Tongue (tissue), 2 donors: Measurements from ENCODE around the gene GNG4. TPM values are rescaled to one million over a fixed set of nuclear protein-coding genes. Genes with fewer than 3 reads are reported as not detected.
"Not testable (repeated sequence)": the region's sequence is repeated elsewhere in the genome, so short reads cannot be mapped to it uniquely, and the experiment has no call there.

ENCODE experiments used
- DNase-seq: peaks from one replicate; pipeline ENCODE4 v3.0.0-alpha.2; 2015
- total RNA-seq: library from RNA; depleted of rRNA; stranded (reverse); fragments of >200 nt; gene quantifications from one replicate; pipeline ENCODE4 v1.2.3, GENCODE V29; 2014

The GNG4 gene
- total RNA-seq, 1 donor from 2014 or later: 0.51 TPM

GRCh38 chr1:235625831-235626230 is 23.8 kb downstream of the GNG4 start:
- no peak for DNase-seq

DNA sequence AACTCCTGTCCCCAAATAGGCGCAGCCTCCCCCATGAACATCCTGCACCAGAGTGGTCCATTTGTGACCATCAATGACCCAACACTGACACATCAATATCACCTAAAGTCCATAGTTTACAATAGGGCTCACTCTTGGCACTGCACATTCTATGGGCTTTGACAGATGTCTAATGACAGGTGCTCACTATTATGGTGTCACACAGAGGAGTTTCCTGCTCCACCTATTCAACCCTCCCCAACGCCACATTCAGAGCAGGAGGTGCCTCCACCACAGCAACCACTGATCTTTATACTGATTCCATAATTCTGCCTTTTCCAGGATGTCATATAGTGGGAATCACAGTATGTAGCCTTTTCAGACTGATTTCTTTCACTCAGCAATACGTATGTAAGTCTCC is 24.2 kb downstream of the GNG4 start:
- no peak for DNase-seq

GRCh38 chr1:235624721-235625333 is 24.8 kb downstream of the GNG4 start:
- no peak for DNase-seq

- DNase-seq: no peak
Observed at GRCh38 chr1:235622936-235623779, 26.4 kb downstream of the GNG4 start.

DNA sequence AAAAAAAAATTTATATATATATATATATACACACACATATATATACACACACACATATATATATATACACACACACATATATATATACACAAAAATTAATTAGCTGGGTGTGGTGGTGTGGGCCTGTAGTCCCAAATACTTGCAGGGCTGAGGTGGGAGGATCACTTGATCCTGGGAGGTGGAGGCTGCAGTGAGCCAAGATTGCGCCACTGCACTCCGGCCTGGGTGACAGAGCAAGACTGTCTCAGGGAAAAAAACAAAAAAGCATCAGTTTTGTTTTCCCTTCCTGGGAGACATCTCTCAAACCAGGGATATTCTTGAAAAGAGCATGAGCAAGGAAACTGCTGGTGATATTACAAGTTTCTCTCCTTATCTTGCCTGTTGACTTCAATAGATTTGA is 30.4 kb downstream of the GNG4 start:
- DNase-seq: not testable (repeated sequence)

- no peak for DNase-seq
Observed at GRCh38 chr1:235617808-235618207, 31.8 kb downstream of the GNG4 start.

- no peak for DNase-seq
Observed at GRCh38 chr1:235617140-235617539, 32.4 kb downstream of the GNG4 start.

DNA sequence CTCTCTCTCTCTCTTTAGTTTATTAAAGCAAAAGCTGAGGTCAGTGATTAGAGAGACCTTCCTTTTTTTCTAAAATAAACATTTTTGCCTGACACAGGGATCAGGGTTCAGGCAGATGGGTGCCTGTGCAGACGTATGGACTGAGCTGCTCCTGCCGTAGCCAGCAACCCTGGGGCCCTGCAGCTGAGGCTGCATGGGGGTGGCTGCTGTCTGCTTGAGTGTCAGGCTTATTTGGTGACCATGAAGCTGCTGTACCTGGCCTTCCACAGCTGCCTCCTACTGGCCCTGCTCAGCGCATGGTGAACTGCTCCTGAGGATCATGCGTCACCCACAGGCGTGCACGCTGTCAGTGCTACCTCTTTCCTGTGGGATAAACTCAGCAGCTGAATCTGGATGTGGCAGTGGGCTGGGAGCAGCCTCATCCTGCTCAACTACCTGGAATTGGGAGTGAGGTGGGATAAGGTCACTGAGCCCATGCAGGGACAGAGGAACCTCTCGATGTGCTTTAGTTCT is 35.1 kb downstream of the GNG4 start:
- no peak for DNase-seq

GRCh38 chr1:235613602-235614001 is 36.0 kb downstream of the GNG4 start:
- DNase-seq: no peak

DNA sequence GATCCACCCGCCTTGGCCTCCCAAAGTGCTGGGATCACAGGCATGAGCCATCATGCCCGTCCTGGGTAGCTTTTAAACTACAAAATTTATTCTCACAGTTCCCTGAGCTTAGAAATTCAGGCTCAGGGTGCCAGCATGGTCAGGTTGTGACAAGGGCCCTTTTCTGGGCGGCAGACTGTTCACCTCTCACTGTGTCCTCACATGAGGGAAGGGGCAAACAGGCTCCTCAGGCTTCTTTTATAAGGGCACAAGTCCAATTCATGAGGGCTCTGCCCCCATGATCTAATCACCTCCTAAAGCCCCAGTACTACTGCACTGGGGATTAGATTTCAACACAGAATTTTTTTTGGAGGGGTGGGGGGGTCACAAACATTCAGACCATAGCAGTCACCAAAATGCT is 36.8 kb downstream of the GNG4 start:
- no peak for DNase-seq

- no peak for DNase-seq
Observed at GRCh38 chr1:235610157-235610556, 39.4 kb downstream of the GNG4 start.

DNA sequence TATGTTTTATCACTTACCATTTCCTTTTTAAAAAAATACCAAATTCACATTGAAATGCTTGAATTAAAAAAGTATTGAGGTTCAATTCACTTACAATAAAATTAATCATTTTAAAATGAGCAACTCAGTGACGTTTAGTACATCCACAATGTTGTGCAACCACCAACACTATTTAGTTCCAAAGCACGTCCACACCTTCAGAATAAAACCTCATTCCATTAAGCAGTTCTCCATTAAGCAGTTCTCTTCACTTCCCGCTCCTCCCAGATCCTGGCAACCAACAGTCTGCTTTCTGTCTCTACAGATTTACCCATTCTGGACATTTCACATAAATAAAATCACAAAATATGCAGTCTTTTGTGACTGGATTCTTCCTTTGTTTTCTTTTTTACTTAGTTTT is 41.3 kb downstream of the GNG4 start:
- no peak for DNase-seq

DNA sequence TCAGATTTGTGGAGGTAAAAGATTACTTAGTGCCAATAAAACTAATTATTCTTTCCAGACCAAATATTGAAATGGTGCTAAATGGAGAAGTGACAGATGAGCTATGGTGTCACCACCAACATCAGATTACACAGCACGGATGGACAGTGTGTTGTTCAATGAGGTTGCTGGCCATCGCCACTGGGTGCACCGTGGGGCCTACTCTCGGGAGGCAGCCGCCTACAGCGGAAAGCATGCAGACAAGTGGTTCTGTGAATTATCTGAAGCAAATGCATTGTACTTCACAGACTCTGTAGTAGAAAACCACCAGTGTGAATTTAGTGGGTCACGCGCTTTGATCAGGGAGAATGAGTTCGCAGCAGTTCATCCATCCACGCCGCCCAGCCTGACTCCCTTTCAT is 42.3 kb downstream of the GNG4 start:
- DNase-seq: no peak

DNA sequence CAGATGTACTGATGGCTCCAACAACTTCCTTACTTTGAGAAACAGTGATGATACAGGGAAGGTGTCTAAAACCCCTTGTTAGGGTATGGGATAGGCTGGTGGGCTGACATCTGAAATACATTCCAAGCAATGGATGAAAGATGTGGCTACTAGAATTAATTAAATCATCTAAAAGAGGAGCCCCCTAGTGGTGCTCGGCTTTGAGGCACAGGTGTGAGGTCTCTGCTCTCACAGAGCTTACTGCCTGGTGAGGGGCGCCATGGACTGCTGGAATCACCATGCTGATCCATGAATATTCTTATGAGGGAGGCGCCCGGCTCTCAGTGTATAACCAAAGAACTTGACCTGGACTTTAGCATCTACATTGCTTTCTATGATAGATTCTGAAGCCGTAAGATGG is 48.5 kb downstream of the GNG4 start:
- no peak for DNase-seq

DNA sequence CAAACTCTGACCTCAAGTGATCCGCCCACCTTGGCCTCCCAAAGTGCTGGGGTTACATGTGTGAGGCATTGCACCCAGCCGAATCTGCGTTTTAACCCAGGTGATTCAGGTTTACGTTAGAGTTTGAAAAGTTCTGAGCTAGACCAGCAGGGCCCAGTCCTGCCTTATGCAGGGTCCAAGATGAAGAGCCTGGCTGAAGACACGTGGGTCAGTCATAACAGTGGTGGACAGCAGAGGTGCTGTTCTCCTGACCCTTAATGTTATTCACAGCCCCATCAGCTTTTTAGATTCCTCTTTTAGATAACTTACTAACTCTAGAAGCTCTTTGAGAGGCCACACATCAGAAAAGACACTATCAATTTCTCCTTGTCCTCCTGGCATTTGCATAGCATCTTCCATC is 50.0 kb downstream of the GNG4 start:
- DNase-seq: no peak

- DNase-seq: no peak
Observed at GRCh38 chr1:235597867-235598553, 51.6 kb downstream of the GNG4 start.

DNA sequence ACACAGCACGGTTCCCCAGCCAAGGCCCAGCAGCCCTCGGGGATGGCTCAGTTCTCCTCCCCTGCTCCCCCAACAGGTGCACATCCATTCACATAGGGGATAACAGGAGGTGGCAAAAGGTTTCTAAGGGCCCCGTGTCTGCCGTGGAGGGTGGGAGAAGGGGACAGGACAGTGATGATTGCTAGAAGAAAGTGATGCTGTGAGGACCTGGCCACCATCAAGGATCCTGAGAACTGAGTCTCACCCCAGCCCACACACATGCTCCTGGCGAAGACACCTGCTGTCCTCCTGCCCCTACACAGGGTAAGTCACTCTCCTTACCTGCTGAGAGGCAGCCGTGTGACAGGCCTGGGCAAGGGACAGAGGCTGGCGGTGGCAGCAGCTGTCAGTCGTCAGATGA is 54.5 kb downstream of the GNG4 start:
- DNase-seq: no peak

DNA sequence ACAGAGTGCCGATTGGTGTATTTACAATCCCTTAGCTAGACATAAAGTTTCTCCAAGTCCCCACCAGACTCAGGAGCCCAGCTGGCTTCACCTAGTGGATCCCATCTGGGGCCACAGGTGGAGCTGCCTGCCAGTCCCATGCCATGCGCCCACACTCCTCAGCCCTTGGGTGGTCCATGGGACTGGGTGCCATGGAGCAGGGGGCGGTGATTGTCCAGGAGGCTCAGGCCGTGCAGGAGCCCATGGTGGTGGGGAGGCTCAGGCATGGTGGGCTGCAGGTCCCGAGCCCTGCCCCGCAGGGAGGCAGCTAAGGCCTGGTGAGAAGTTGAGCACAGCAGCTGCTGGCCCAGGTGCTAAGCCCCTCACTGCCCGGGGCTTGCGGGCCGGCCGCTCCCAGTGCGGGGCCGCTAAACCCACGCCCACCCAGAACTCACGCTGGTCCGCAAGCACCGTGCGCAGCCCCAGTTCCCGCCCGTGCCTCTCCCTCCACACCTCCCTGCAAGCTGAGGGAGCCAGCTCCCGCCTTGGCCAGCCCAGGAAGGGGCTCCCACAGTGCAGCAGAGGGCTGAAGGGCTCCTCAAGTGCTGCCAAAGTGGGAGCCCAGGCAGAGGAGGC is 55.2 kb downstream of the GNG4 start:
- DNase-seq: not testable (repeated sequence)

DNA sequence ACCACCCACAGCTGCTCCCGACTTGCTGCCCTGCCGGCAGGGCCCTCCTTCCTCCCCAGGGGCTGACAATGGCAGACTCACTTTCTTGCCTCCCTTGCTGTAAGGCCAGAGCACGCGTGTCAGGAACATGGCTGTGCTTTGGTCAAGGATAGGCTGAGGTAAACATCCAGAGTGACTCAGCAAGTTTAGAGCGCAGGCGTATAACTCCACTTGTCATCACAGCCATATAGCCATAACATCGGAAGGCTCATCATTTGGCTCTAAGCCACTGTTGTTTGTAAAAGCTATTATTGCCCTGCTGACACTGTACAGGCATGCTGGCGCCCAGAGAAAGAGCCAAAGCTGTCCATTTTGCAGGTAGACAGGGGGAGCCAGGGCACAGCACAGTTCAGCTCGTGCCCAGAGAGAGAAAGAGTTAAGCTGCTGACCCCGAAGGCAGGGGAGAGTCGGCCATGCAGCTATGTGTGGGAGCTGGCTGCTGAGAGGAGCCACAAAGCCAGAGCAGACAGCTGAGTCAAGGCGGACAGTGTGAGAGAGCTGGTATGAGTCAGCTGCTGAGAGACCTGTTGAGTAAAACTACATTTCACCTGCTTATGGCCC is 60.6 kb downstream of the GNG4 start:
- DNase-seq: no peak

DNA sequence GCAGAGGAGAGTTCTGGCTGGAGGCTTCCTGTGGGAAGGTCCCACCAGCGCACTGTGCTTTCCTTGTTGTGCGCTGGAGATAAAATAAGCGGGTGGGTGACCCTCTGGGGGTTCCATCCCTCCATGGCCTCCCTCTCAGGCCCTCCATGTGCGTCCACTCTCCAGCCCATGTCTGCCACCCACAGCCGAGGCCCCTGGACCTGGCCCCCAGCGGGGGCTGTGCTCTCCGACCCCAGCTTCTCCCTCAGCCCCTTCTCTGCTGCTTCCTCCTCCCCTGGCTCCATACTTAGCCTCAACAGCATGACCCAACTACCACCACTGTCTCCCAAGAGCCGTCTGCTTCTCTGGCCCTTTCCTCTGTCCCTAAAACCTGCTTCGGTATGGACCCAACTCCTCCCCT is 61.4 kb downstream of the GNG4 start:
- no peak for DNase-seq

DNA sequence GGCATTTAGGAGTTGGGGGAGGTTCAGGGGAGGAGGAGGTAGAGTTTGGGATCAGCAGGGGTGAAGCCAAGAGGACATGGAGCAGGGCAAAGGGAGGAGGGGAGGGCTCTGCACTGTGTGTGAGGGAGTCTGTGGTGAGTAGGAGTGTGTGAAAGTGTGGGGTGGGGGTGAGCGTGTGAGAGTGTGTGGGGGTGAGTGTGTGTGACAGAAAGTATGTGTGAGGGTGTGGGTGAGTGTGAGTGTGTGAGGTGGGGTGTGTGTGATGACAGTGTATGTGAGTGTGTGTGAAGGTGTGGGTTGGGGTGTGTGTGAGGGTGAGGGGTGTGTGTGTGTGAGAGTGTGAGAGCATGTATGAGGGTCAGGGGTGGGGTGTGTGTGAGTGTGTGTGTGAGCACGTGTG is 62.6 kb downstream of the GNG4 start:
- no peak for DNase-seq

GRCh38 chr1:235586413-235586812 is 63.2 kb downstream of the GNG4 start:
- no peak for DNase-seq
